Ovary (tissue), 9 donors: ENCODE measurements around the gene PARP14. TPM values are rescaled to one million over a fixed set of nuclear protein-coding genes. Genes with fewer than 3 reads are reported as not detected.
"Not testable (repeated sequence)": the region's sequence is repeated elsewhere in the genome, so short reads cannot be mapped to it uniquely, and the experiment has no call there.

Source experiments
- DNase-seq, 5 donors: peaks; one replicate each; pipeline ENCODE4 v3.0.0-alpha.2; 2019 to 2020
- H3K27ac ChIP-seq, 2 donors: fragments of 200-600 bp; one replicate each; pipeline versions ENCODE4 v1.5.1 to v1.8.0; 2019 to 2022
- H3K27me3 ChIP-seq: fragments of 200-600 bp; one replicate; pipeline ENCODE4 v1.8.0; 2022
- H3K36me3 ChIP-seq: fragments of 200-600 bp; sonication (generic); one replicate; pipeline ENCODE4 v1.5.1; 2019
- H3K4me1 ChIP-seq: one replicate; pipeline ENCODE4 v1.8.1; 2013; ENCODE audit warnings: mild to moderate bottlenecking, moderate library complexity; ENCODE audit not compliant: insufficient read depth
- H3K4me3 ChIP-seq: fragments of 200-600 bp; sonication (generic); one replicate; pipeline ENCODE4 v1.5.1; 2017
- H3K9me3 ChIP-seq, 2 donors: fragments of 200-600 bp in 1 of 2; sonication (generic) in 1 of 2; one replicate each; pipeline versions ENCODE4 v1.5.1 to v1.8.1; 2013 to 2019; ENCODE audit warnings: mild to moderate bottlenecking in 1 of 2, moderate library complexity in 1 of 2
- CTCF ChIP-seq, 3 donors: fragments of 450-650 bp in 2 of 3; fragments of 200-600 bp in 1 of 3; IDR thresholded peaks; one replicate each; pipeline versions ENCODE4 v1.5.1 to v1.8.0; 2016 to 2022; ENCODE audit warnings: antibody characterized with exemption in 3 of 3, mild to moderate bottlenecking in 1 of 3
- EP300 ChIP-seq: sonication (generic); formaldehyde crosslinking; IDR thresholded peaks from one replicate; pipeline ENCODE4 v1.6.1; 2017; ENCODE audit warnings: antibody characterized with exemption
- POLR2A ChIP-seq: fragments of 450-650 bp; IDR thresholded peaks from one replicate; pipeline ENCODE4 v1.6.1; 2017; ENCODE audit warnings: antibody characterized with exemption, mild to moderate bottlenecking, moderate library complexity
- WGBS, 3 donors: extraction: QIAGEN DNeasy Blood & Tissue Kit in 1 of 3; methylation state at CpG; one replicate each; pipeline versions ENCODE4 v1.1.5 to v1.1.7; 2013 to 2017; 5-methylcytosine and 5-hydroxymethylcytosine counted together
- intact Hi-C, 4 donors: fragments of 100-400 bp; cut with DNase I; formaldehyde crosslinking; loops; one replicate each; pipeline versions ENCODE4 v1.11.0 to v1.15.1; 2022 to 2023
- polyA plus RNA-seq, 2 donors: library from polyadenylated mRNA; stranded (reverse); fragments of 200-250 nt in 1 of 2; fragments of 350-450 nt in 1 of 2; fragmentation: Illumina TruSeq in 1 of 2; extraction: RNeasy Lipid Tissue Mini Kit (QIAGEN cat#74804) in 1 of 2; gene quantifications; one replicate each; pipeline ENCODE4 v1.2.3, GENCODE V29; 2013 to 2014
- total RNA-seq, 7 donors: library from RNA; depleted of rRNA in 2 of 7; stranded (reverse); fragments of >200 nt in 2 of 7; fragmentation: NEBNext Ultra II Directional in 3 of 7; extraction: Animal tissue kit (Norgen Biotek cat#: 25700) in 3 of 7; gene quantifications; one replicate each; pipeline versions ENCODE4 v1.1.0 to v1.2.4, GENCODE V29; 2016 to 2023
- donor health status: DM: no; HTN: no; CAD: no; lungs with moderate emphysema.
- donor health status: DM: no; HTN: no; CAD: no.
- donor health status: Bipolar disorder and iron deficiency.
- donor health status: DM: yes; HTN: yes; CAD: no.
- donor health status: DM: no; HTN: no; CAD: no.
- donor health status: DM: yes; HTN: yes; CAD: no.

PARP14 gene
- total and polyA plus RNA-seq, 9 donors, result 9.3 to 41.3 (median 27.5) TPM

- Histone ChIP-seq H3K27ac (no peak overlapping the region), H3K27me3 (no peaks in the 10 kb centered on the region), H3K36me3 (no peaks in the 10 kb centered on the region), H3K4me3 (no peak overlapping the region), H3K9me3 (no peaks in the 10 kb centered on the region), H3K4me1 (no peaks in the 10 kb centered on the region)
- intact Hi-C loops, result no loop called here
- DNase-seq, result no peak
- WGBS, 3 donors, result 64 to 76% (median 76%) methylated on average over 2 of the region's 2 CpGs
- no peak for TF ChIP-seq POLR2A
- TF ChIP-seq CTCF (IDR thresholded peaks at IDR 0.05), result no peak
- no peak for TF ChIP-seq EP300
Measured at GRCh38 chr3:122697952-122698620, 17.4 kb downstream of the PARP14 start.

- no peaks in the 10 kb centered on the region for H3K36me3 ChIP-seq
- TF ChIP-seq EP300, result no peak
- no peak for TF ChIP-seq POLR2A
- no peak for TF ChIP-seq CTCF (IDR thresholded peaks at IDR 0.05)
- WGBS, 3 donors, result 83 to 92% (median 89%) methylated on average over 2 of the region's 2 CpGs
- no peak overlapping the region for H3K4me3 ChIP-seq
- no peaks in the 10 kb centered on the region for H3K27me3 ChIP-seq
- DNase-seq, result no peak
- H3K27ac ChIP-seq, result no peak overlapping the region
- no peaks in the 10 kb centered on the region for H3K9me3 ChIP-seq
- H3K4me1 ChIP-seq, result no peaks in the 10 kb centered on the region
- intact Hi-C loops, result no loop called here
Measured at GRCh38 chr3:122700193-122700592, 19.6 kb downstream of the PARP14 start.

- DNase-seq, result no peak
- no peak for TF ChIP-seq CTCF (IDR thresholded peaks at IDR 0.05)
- TF ChIP-seq POLR2A, result no peak
- Histone ChIP-seq H3K36me3 (no peaks in the 10 kb centered on the region), H3K27me3 (no peaks in the 10 kb centered on the region), H3K4me1 (no peaks in the 10 kb centered on the region), H3K4me3 (no peak overlapping the region), H3K27ac (no peak overlapping the region), H3K9me3 (no peaks in the 10 kb centered on the region)
- intact Hi-C loops, result no loop called here
- 92 to 97% (median 96%) methylated on average over 1 of the region's 1 CpG for WGBS, 3 donors
Measured at GRCh38 chr3:122705379-122705778, 24.7 kb downstream of the PARP14 start.

- WGBS, 3 donors, result 94 to 97% (median 96%) methylated on average over 1 of the region's 1 CpG
- H3K36me3 ChIP-seq, intact Hi-C loops: not testable (repeated sequence)
Measured at GRCh38 chr3:122710616-122711251, 30.1 kb downstream of the PARP14 start.

GRCh38 chr3:122714273-122714672, 33.6 kb downstream of the PARP14 start:
- intact Hi-C loops, result no loop called here
- 80 to 93% (median 90%) methylated on average over 3 of the region's 3 CpGs for WGBS, 3 donors
- no peak for DNase-seq

More at GRCh38 chr3:122710616-122711251, 30.1 kb downstream of the PARP14 start:
- H3K9me3 ChIP-seq, H3K27me3 ChIP-seq, H3K4me3 ChIP-seq, DNase-seq, H3K4me1 ChIP-seq, H3K27ac ChIP-seq: not testable (repeated sequence)

More at GRCh38 chr3:122714273-122714672, 33.6 kb downstream of the PARP14 start:
- Histone ChIP-seq H3K4me3 (no peak overlapping the region), H3K27ac (no peak overlapping the region), H3K27me3 (no peaks in the 10 kb centered on the region), H3K4me1 (no peaks in the 10 kb centered on the region), H3K36me3 (no peaks in the 10 kb centered on the region), H3K9me3 (no peaks in the 10 kb centered on the region)
- TF ChIP-seq EP300, result no peak
- no peak for TF ChIP-seq CTCF (IDR thresholded peaks at IDR 0.05)
- no peak for TF ChIP-seq POLR2A
